Inflammatory macrophage treated with lipopolysaccharide for 4 hours (primary cell): ENCODE data around the gene ST3GAL4.
"Not testable (repeated sequence)": the region's sequence is repeated elsewhere in the genome, so short reads cannot be mapped to it uniquely, and the experiment has no call there.

ENCODE experiments used
- DNase-seq: peaks from one replicate; pipeline ENCODE4 v3.0.0-alpha.2; 2020

The ST3GAL4 gene

GRCh38 chr11:126366064-126366822 lies 10.8 kb downstream of the ST3GAL4 start:
- DNase-seq: no peak

- not testable (repeated sequence) for DNase-seq
Observed at GRCh38 chr11:126366823-126367654, 11.6 kb downstream of the ST3GAL4 start.

- DNase-seq: not testable (repeated sequence)
Observed at GRCh38 chr11:126367806-126368205, 12.3 kb downstream of the ST3GAL4 start.

- DNase-seq: not testable (repeated sequence)
Observed at GRCh38 chr11:126368336-126369119, 13.0 kb downstream of the ST3GAL4 start.

GRCh38 chr11:126370016-126370415 lies 14.5 kb downstream of the ST3GAL4 start:
- DNase-seq: no peak

- no peak for DNase-seq
Observed at GRCh38 chr11:126371595-126371994, 16.1 kb downstream of the ST3GAL4 start.

GRCh38 chr11:126373389-126374066 lies 18.0 kb downstream of the ST3GAL4 start:
- DNase-seq: not testable (repeated sequence)

GRCh38 chr11:126374562-126375300 lies 19.2 kb downstream of the ST3GAL4 start:
- not testable (repeated sequence) for DNase-seq

GRCh38 chr11:126375726-126376125 lies 20.2 kb downstream of the ST3GAL4 start:
- no peak for DNase-seq

GRCh38 chr11:126378763-126379162 lies 23.3 kb downstream of the ST3GAL4 start:
- DNase-seq: no peak

GRCh38 chr11:126380909-126381308 lies 25.4 kb downstream of the ST3GAL4 start:
- no peak for DNase-seq

GRCh38 chr11:126381960-126382359 lies 26.5 kb downstream of the ST3GAL4 start:
- not testable (repeated sequence) for DNase-seq

GRCh38 chr11:126382641-126383040 lies 27.2 kb downstream of the ST3GAL4 start:
- not testable (repeated sequence) for DNase-seq

- DNase-seq: no peak
Observed at GRCh38 chr11:126383339-126384335, 28.2 kb downstream of the ST3GAL4 start.

GRCh38 chr11:126384449-126385070 lies 29.1 kb downstream of the ST3GAL4 start:
- DNase-seq: no peak

GRCh38 chr11:126385991-126386728 lies 30.7 kb downstream of the ST3GAL4 start:
- no peak for DNase-seq

GRCh38 chr11:126386729-126387071 lies 31.2 kb downstream of the ST3GAL4 start:
- peak; percentile 17 for DNase-seq

- DNase-seq: no peak
Observed at GRCh38 chr11:126387857-126388256, 32.4 kb downstream of the ST3GAL4 start.

- no peak for DNase-seq
Observed at GRCh38 chr11:126390272-126390867, 34.9 kb downstream of the ST3GAL4 start.
